Measurements from ENCODE around the gene DRC7.

Gene DRC7

GRCh38 chr16:57684626-57685358, 9.8 kb upstream of the DRC7 start:
- DNase-seq (ENCODE audit: low read depth, low spot score): no peak
- ChIA-PET POLR2A (no interaction called here), CTCF (no interaction called here)

GRCh38 chr16:57685633-57686032, 9.0 kb upstream of the DRC7 start:
- ChIA-PET CTCF (no interaction called here), POLR2A (no interaction called here)
- no peak for DNase-seq (ENCODE audit: low read depth, low spot score)
- no peak for TF ChIP-seq CTCF (IDR thresholded peaks at IDR 0.05; ENCODE audit: insufficient read depth, low read length, missing control alignments)
- H3K4me3 ChIP-seq (ENCODE audit: low read depth, low read length): no peak overlapping the region

More at GRCh38 chr16:57684626-57685358, 9.8 kb upstream of the DRC7 start:
- TF ChIP-seq CTCF (IDR thresholded peaks at IDR 0.05; ENCODE audit: insufficient read depth, low read length, missing control alignments): no peak
- no peak overlapping the region for H3K4me3 ChIP-seq (ENCODE audit: low read depth, low read length)

GRCh38 chr16:57686577-57686976, 8.0 kb upstream of the DRC7 start:
- TF ChIP-seq CTCF (IDR thresholded peaks at IDR 0.05; ENCODE audit: insufficient read depth, low read length, missing control alignments): no peak
- H3K4me3 ChIP-seq (ENCODE audit: low read depth, low read length): no peak overlapping the region
- ChIA-PET POLR2A (no interaction called here), CTCF (interaction anchor here (0.6 kb wide), 1 partner anchor 106 kb away, joined by 3 read pairs; no protein-coding TSS in a partner anchor)
- DNase-seq (ENCODE audit: low read depth, low spot score): no peak

- ChIA-PET POLR2A (no interaction called here), CTCF (no interaction called here)
- H3K4me3 ChIP-seq (ENCODE audit: low read depth, low read length): no peak overlapping the region
- no peak for DNase-seq (ENCODE audit: low read depth, low spot score)
- TF ChIP-seq CTCF (IDR thresholded peaks at IDR 0.05; ENCODE audit: insufficient read depth, low read length, missing control alignments): no peak
These were observed 7.2 kb upstream of the DRC7 start for GRCh38 chr16:57687363-57687929.

GRCh38 chr16:57688487-57688986, 6.1 kb upstream of the DRC7 start:
- POLR2A ChIA-PET: no interaction called here
- TF ChIP-seq CTCF (IDR thresholded peaks at IDR 0.05; ENCODE audit: insufficient read depth, low read length, missing control alignments): no peak
- CTCF ChIA-PET: no interaction called here
- H3K4me3 ChIP-seq (ENCODE audit: low read depth, low read length): no peak overlapping the region
- DNase-seq (ENCODE audit: low read depth, low spot score): no peak

- TF ChIP-seq CTCF (IDR thresholded peaks at IDR 0.05; ENCODE audit: insufficient read depth, low read length, missing control alignments): no peak
- H3K4me3 ChIP-seq (ENCODE audit: low read depth, low read length): no peak overlapping the region
- CTCF ChIA-PET: interaction anchor here (0.9 kb wide), 1 partner anchor 41 kb away, joined by 3 read pairs; no protein-coding TSS in a partner anchor
- POLR2A ChIA-PET: no interaction called here
- no peak for DNase-seq (ENCODE audit: low read depth, low spot score)
These were observed 5.4 kb upstream of the DRC7 start for GRCh38 chr16:57688987-57689761.
